HG03575 (cell line): ENCODE data around the gene D2HGDH.
"Not testable (repeated sequence)": the region's sequence is repeated elsewhere in the genome, so short reads cannot be mapped to it uniquely, and the experiment has no call there.

ENCODE experiments used
- ATAC-seq: cut with Tn5 transposase; IDR thresholded peaks from one replicate; pipeline ENCODE4 v1.9.1; 2021; ENCODE audit not compliant: unreplicated experiment, insufficient number of reproducible peaks, low FRiP score; ENCODE audit errors: extremely low read depth

Gene D2HGDH

DNA sequence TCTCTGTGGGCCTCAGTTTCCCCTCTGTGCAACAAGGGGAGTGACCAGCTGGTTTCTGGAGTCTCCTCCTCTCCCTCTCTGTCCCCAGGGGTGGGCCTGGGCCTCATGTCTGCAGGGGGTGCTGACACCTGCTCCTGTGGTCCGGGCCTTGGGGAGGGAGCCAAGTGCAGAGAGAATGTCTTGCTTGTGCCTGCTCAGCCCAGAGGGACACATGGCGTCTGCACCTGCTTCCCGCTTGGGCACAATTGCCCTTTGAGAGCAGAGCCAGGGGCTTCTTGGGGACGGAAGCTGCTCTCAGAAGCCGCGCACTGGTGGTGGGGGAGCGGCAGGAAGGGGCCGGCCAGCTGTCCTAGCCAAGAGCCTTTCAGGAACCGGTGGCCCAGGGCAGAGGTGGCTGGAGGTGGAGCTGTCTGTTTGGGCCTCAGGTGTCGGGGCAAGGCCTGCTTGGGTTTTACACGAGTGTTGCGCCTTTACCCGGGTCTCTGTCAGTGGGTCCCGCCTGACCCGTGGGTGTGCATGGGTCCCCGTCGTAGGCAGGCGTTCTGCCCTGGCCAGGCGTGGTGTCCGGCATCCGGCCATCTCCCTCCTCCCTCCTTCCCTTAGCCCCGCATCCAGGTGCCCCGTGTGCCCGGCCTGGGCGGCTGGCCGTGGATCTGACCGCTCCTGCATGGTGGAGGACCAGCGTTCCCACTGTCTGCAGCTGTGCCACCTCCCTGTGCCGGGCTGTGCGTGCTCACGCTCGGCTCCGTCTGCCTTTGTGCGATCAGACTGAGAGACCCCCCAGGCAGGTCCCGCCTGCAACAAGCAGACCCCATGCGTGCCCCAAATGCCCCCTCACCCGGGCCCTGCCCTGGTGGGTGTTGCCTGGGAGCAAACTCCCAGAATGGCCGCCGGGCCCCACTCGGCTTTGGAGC, 78.6 kb downstream of the D2HGDH start:
- ATAC-seq = no peak

DNA sequence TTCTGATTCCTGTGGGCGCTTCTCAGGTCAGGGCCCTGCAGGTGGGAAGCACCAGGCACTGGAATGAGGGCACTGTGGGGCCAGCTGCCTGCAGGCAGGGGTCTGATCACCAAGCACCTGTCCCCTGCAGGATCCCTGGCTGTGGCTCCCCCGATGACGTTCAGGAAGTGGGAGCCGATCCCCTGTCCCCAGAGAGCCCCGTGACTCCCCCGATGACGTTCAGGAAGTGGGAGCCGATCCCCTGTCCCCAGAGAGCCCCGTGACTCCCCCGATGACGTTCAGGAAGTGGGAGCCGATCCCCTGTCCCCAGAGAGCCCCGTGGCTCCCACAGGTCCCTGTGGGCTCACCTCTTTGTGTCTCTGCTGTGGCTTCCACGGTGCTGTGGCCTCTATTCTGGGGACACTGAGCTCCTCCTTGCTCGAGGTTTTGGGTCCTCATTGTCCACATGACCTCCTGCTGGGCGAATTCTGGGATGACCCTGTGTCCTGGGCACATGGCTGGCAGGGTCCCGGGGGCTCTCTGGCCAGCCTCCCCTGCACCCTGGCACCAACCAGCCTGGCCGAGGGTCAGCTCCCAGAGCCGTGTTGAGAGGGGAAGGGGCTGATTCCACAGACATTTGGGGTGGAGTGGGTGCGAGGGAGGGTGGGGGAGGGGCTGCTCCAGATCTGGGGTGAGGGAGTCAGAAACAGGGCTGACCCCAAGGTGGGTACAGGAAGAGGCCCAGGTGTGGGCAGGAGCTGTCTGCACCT, 79.4 kb downstream of the D2HGDH start:
- ATAC-seq = no peak

DNA sequence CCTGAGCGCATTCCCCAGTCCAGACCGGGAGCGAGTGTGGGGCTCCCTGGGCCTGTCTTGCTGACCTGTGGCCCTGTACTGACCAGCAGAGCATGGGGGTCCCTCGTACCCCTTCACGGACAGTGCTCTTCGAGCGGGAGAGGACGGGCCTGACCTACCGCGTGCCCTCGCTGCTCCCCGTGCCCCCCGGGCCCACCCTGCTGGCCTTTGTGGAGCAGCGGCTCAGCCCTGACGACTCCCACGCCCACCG, 79.9 kb downstream of the D2HGDH start:
- ATAC-seq = no peak

DNA sequence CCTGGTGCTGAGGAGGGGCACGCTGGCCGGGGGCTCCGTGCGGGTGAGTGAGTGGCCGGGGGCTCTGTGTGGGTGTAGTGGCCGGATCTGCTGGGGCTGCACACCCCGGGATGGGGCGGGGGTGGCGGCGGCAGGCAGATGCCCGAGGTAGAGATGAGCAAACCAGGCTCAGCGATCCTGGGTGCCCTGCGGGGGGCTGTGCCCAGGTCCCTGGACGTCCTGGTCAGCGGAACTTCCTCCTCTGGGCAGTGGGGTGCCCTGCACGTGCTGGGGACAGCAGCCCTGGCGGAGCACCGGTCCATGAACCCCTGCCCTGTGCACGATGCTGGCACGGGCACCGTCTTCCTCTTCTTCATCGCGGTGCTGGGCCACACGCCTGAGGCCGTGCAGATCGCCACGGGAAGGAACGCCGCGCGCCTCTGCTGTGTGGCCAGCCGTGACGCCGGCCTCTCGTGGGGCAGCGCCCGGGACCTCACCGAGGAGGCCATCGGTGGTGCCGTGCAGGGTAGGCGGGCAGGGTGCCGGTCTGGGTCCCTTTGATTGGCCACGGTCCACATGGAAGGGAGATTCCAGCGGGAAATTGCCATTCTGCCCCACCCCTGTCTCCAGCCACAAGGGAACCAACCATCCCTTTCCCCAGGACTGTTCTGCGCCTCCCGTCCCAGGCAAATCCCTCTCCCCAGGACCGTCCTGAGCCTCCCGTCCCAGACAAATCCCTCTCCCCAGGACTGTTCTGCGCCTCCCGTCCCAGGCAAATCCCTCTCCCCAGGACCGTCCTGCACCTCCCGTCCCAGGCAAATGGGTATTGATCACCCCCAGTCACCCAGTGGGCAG, 80.4 kb downstream of the D2HGDH start:
- no peak for ATAC-seq

DNA sequence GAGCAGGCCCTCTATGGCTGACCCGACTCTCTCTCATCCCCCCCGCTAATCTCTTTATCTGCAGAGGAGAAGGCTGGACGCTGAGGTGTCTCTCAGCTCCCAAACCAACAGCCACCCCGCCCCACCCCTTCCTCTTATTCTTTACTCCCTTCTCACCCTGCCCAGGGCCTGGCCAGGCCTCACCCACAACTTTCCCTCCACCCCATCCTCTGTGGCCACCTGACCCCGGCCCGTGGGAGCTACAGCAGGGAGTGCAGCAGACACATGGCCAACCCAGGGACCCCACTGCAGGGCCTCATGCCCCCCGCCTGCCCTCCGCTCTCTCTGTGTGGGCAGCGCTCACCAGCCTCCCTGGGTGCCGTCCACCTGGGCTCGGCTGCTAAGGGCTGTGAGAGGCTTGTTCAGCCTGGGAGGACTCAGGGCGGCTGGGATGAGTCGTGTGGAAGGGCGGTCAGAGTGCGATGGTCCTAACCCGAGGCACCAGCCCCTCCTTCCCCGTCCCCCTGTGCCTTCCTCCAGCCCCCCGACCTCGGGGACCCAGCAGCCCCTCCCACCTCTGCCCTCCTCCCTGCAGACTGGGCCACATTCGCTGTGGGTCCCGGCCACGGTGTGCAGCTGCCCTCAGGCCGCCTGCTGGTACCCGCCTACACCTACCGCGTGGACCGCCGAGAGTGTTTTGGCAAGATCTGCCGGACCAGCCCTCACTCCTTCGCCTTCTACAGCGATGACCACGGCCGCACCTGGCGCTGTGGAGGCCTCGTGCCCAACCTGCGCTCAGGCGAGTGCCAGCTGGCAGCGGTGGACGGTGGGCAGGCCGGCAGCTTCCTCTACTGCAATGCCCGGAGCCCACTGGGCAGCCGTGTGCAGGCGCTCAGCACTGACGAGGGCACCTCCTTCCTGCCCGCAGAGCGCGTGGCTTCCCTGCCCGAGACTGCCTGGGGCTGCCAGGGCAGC, 81.3 kb downstream of the D2HGDH start:
- ATAC-seq = no peak

DNA sequence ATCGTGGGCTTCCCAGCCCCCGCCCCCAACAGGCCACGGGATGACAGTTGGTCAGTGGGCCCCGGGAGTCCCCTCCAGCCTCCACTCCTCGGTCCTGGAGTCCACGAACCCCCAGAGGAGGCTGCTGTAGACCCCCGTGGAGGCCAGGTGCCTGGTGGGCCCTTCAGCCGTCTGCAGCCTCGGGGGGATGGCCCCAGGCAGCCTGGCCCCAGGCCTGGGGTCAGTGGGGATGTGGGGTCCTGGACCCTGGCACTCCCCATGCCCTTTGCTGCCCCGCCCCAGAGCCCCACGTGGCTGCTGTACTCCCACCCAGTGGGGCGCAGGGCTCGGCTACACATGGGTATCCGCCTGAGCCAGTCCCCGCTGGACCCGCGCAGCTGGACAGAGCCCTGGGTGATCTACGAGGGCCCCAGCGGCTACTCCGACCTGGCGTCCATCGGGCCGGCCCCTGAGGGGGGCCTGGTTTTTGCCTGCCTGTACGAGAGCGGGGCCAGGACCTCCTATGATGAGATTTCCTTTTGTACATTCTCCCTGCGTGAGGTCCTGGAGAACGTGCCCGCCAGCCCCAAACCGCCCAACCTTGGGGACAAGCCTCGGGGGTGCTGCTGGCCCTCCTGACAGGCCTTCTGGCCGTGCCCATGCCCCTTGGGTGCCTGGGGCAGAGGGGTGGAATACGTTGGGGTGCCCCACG, 82.1 kb downstream of the D2HGDH start:
- ATAC-seq = no peak

DNA sequence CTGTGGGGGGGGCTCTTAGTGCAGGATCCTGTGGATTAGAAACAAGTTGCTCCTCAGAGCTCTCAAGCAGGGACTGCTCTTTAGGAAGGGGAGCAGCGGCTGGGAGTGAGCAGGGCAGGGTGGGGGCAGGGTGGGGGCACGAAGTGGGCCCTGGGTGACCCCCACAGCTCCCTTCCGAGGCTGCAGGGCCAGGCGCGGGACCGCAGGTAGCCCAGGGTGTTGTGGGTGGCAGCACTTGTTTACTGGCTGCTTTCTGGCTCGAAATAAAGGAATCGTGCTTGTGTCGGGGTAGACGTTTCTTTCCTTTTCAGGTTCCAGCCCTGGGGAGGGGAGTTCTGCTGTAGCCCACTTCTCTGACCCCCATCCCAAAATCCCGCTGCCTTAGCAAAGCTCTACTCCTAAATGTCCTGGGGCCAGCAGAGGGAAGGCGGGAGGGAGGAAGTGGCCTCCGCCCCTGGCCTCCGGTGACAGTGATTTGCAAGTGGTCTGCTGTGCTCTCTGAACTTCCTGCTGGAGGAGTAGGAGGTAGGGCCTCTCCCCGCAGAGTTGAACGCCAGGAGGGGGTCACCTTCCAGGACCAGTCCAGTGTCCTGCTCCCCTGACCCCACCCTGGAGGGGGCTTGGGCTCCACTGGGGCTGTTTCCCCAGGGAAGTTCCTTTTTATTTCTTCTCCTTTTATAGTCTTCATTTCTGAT, 82.8 kb downstream of the D2HGDH start:
- ATAC-seq = no peak

DNA sequence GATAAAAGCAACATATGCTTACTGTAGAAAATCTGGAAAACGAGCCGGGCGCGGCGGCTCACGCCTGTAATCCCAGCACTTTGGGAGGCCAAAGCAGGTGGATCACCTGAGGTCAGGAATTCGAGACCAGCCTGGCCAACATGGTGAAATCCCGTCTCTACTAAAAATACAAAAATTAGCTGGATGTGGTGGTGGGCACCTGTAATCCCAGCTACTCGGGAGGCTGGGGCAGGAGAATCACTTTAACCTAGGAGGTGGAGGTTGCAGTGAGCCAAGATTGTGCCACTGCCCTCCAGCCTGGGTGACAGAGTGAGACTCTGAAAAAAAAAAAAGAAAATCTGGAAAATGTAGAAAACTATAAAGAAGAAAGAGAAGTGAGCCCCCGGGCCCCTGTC, 83.4 kb downstream of the D2HGDH start:
- not testable (repeated sequence) for ATAC-seq
